ENCODE results near the gene TFDP3.

The TFDP3 gene

DNA sequence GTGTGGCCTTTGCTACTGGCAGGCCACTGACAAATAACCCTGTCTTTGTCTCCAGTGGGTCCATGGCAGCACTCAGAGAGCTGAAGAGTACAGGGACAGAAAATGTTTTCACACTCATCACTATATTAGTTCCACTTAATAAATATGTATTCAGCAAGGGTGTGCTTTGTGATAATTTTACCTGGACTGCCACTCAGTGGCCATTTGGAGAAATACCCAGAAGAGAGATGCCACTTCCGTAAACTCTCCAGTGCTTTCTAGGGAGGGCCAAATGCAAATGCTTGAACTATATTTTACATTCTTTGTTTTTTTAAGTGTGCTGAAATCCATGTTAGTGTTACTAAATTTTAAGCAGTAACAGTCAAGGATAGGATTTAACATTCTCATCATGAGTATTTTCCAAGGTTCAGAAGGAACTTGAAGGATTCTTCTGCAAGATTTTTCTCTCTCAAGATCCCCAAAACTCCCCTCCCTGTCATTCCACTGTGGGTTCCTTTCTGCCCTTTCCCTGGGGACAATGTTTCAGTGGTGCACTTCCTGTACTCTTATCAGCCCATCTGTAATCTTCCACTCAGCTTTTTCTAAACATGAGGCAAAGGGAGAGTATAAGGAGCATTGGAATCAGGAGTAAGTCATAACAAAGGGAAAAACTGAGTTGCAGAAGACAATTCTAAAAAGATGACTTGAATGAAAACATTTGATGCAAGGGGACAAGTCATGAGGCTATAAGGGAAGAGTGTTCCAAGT is 46.0 kb downstream of the TFDP3 start:
- Histone ChIP-seq H3K9me3 (no peaks in the 10 kb centered on the region), H3K27me3 (no peaks in the 10 kb centered on the region), H3K4me1 (no peaks in the 10 kb centered on the region), H3K36me3 (no peaks in the 10 kb centered on the region), H3K4me3 (no peak overlapping the region), H3K27ac (no peak overlapping the region)
- DNase-seq = no peak
- TF ChIP-seq, protein P1, sequence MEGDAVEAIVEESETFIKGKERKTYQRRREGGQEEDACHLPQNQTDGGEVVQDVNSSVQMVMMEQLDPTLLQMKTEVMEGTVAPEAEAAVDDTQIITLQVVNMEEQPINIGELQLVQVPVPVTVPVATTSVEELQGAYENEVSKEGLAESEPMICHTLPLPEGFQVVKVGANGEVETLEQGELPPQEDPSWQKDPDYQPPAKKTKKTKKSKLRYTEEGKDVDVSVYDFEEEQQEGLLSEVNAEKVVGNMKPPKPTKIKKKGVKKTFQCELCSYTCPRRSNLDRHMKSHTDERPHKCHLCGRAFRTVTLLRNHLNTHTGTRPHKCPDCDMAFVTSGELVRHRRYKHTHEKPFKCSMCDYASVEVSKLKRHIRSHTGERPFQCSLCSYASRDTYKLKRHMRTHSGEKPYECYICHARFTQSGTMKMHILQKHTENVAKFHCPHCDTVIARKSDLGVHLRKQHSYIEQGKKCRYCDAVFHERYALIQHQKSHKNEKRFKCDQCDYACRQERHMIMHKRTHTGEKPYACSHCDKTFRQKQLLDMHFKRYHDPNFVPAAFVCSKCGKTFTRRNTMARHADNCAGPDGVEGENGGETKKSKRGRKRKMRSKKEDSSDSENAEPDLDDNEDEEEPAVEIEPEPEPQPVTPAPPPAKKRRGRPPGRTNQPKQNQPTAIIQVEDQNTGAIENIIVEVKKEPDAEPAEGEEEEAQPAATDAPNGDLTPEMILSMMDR (IDR thresholded peaks at IDR 0.05) = peak in 1 of 2 experiments; percentile 13
- intact Hi-C loops (cut with DNase I; ENCODE audit: low total_unique reads) = no loop called here
